ENCODE measurements around the gene FNDC1. TPM values are rescaled to one million over a fixed set of nuclear protein-coding genes. Genes with fewer than 3 reads are reported as not detected.

The FNDC1 gene
- total and polyA plus RNA-seq, 4 donors, result 0.06 to 8.6 (median 0.31) TPM

DNA sequence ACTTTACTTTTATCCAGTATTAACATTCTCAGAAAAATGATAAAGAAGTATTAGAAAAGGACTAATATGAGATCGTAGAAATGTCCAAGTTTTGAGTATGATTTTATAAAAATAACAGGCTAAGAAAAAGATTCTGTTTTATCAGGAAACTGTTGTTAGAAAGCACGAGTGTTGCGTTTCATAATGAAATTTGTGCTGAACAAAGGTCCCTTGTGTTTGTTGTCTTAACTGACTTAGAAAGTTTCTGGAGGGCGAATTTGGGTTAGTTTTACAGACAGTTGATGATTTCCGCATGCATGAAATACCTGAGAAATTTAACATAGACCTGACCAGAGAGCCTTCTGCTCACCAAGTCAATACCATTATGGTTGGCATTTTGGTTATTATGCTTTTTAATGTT is 136.0 kb downstream of the FNDC1 start:
- no peaks in the 10 kb centered on the region for H3K4me1 ChIP-seq (ENCODE audit: control insufficient read depth in 5 of 5, insufficient read depth in 5 of 5, low read length in 5 of 5)
- 82 to 86% methylated on average over 5 of the region's 5 CpGs for WGBS, 2 donors
- H3K27me3 ChIP-seq (ENCODE audit: control insufficient read depth in 3 of 3, insufficient read depth in 3 of 3, low read length in 2 of 3), result no peaks in the 10 kb centered on the region
- H3K36me3 ChIP-seq (ENCODE audit: control insufficient read depth in 4 of 4, insufficient read depth in 4 of 4, low read length in 4 of 4), result no peaks in the 10 kb centered on the region
- H3K4me3 ChIP-seq, result no peak overlapping the region
- no peak for DNase-seq
- H3K9me3 ChIP-seq (ENCODE audit: control insufficient read depth in 4 of 4, insufficient read depth in 3 of 4, low read length in 3 of 4), result no peaks in the 10 kb centered on the region
- ATAC-seq (ENCODE audit: insufficient read depth, low FRiP score), result no peak
- no peak overlapping the region for H3K9ac ChIP-seq (ENCODE audit: insufficient read depth in 1 of 2, low read length in 2 of 2)
- no peak overlapping the region for H3K27ac ChIP-seq (ENCODE audit: low read depth in 1 of 2, low read length in 1 of 2)
- TF ChIP-seq, protein P1, sequence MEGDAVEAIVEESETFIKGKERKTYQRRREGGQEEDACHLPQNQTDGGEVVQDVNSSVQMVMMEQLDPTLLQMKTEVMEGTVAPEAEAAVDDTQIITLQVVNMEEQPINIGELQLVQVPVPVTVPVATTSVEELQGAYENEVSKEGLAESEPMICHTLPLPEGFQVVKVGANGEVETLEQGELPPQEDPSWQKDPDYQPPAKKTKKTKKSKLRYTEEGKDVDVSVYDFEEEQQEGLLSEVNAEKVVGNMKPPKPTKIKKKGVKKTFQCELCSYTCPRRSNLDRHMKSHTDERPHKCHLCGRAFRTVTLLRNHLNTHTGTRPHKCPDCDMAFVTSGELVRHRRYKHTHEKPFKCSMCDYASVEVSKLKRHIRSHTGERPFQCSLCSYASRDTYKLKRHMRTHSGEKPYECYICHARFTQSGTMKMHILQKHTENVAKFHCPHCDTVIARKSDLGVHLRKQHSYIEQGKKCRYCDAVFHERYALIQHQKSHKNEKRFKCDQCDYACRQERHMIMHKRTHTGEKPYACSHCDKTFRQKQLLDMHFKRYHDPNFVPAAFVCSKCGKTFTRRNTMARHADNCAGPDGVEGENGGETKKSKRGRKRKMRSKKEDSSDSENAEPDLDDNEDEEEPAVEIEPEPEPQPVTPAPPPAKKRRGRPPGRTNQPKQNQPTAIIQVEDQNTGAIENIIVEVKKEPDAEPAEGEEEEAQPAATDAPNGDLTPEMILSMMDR (IDR thresholded peaks at IDR 0.05; ENCODE audit: control extremely low read depth, extremely low read depth), result no peak

DNA sequence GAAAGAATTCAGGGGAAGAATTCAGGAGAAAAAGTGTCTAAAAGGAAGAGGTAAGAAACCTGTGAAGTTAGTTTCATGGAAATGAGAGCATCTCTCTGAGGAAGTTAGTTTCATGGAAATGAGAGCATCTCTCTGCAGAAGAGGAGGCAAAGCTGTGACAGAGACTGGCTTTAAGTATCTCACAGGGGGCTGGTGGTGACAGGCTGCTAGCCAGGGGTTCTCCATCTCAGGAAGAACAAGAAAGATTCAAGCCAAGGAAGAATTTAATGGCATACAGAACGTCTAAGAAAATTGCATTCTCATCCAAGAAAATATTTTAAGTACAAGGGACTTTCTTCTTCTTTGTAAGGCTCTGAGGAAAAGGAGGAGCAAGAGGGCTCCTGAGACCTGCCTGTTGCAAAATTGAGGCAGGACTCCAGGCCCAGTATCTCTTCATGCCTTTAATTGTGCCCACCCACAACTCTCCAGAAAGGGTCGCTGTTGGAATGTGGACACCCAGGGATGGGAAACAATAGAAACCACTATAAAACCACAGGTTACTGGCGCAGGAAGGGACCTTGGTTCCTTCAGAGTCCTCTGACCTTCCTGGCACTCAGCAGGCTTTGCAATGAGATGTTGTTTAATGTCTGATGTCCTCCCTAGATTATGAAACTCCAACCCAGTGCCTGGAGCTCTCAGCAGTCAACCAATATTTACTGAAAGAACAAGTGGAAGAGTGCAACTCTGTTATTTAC is 136.8 kb downstream of the FNDC1 start:
- H3K9ac ChIP-seq (ENCODE audit: insufficient read depth in 1 of 2, low read length in 2 of 2), result no peak overlapping the region
- H3K4me3 ChIP-seq, result no peak overlapping the region
- WGBS, 2 donors, result 47 to 54% methylated on average over 3 of the region's 3 CpGs
- H3K36me3 ChIP-seq (ENCODE audit: control insufficient read depth in 4 of 4, insufficient read depth in 4 of 4, low read length in 4 of 4), result no peaks in the 10 kb centered on the region
- H3K27me3 ChIP-seq (ENCODE audit: control insufficient read depth in 3 of 3, insufficient read depth in 3 of 3, low read length in 2 of 3), result no peaks in the 10 kb centered on the region
- no peak for ATAC-seq (ENCODE audit: insufficient read depth, low FRiP score)
- no peaks in the 10 kb centered on the region for H3K4me1 ChIP-seq (ENCODE audit: control insufficient read depth in 5 of 5, insufficient read depth in 5 of 5, low read length in 5 of 5)
- H3K27ac ChIP-seq (ENCODE audit: low read depth in 1 of 2, low read length in 1 of 2), result no peak overlapping the region
- no peaks in the 10 kb centered on the region for H3K9me3 ChIP-seq (ENCODE audit: control insufficient read depth in 4 of 4, insufficient read depth in 3 of 4, low read length in 3 of 4)
- DNase-seq, result no peak
- TF ChIP-seq, protein P1 (IDR thresholded peaks at IDR 0.05; ENCODE audit: control extremely low read depth, extremely low read depth), result no peak

DNA sequence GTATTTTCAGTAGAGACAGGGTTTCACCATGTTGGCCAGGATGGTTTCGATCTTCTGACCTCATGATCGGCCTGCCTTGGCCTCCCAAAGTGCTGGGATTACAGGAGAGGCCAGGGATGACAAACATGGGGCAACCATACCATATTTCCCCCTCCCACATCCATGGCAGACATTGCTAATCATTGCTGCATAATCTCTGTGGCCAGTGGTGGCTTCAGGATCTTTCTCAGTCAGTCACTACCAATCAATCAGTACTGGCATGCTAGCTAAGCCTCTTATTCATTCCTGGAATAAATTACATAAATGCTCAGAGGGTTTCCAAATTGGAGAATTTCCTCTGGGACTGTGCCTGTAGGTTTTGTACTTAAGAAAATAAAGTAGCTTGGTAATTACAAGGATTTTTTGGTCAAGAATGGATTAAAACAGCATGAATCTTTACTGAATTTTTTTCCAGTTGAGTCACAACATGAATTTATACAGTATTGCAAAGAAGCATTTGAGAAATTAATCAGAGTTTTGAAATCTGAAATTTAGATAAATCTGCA is 138.1 kb downstream of the FNDC1 start:
- H3K9me3 ChIP-seq (ENCODE audit: control insufficient read depth in 4 of 4, insufficient read depth in 3 of 4, low read length in 3 of 4), result no peaks in the 10 kb centered on the region
- no peaks in the 10 kb centered on the region for H3K36me3 ChIP-seq (ENCODE audit: control insufficient read depth in 4 of 4, insufficient read depth in 4 of 4, low read length in 4 of 4)
- TF ChIP-seq, protein P1 (IDR thresholded peaks at IDR 0.05; ENCODE audit: control extremely low read depth, extremely low read depth), result no peak
- no peak for DNase-seq
- no peak overlapping the region for H3K4me3 ChIP-seq
- H3K27me3 ChIP-seq (ENCODE audit: control insufficient read depth in 3 of 3, insufficient read depth in 3 of 3, low read length in 2 of 3), result no peaks in the 10 kb centered on the region
- peaks cover 0 to 8% (median 0%) of the 10 kb centered on the region in 5 donors for H3K4me1 ChIP-seq (ENCODE audit: control insufficient read depth in 5 of 5, insufficient read depth in 5 of 5, low read length in 5 of 5)
- no peak overlapping the region for H3K9ac ChIP-seq (ENCODE audit: insufficient read depth in 1 of 2, low read length in 2 of 2)
- ATAC-seq (ENCODE audit: insufficient read depth, low FRiP score), result no peak
- no peak overlapping the region for H3K27ac ChIP-seq (ENCODE audit: low read depth in 1 of 2, low read length in 1 of 2)
- 82 to 89% methylated on average over 2 of the region's 2 CpGs for WGBS, 2 donors

Data from lung (tissue), 12 donors.